ENCODE data around the gene MARCHF3.
"Not testable (repeated sequence)": the region's sequence is repeated elsewhere in the genome, so short reads cannot be mapped to it uniquely, and the experiment has no call there.

The MARCHF3 gene

GRCh38 chr5:126911986-126912385, 118.4 kb downstream of the MARCHF3 start:
- DNase-seq, result no peak

- no peak for DNase-seq
Measured at GRCh38 chr5:126909856-126910255, 120.5 kb downstream of the MARCHF3 start.

DNA sequence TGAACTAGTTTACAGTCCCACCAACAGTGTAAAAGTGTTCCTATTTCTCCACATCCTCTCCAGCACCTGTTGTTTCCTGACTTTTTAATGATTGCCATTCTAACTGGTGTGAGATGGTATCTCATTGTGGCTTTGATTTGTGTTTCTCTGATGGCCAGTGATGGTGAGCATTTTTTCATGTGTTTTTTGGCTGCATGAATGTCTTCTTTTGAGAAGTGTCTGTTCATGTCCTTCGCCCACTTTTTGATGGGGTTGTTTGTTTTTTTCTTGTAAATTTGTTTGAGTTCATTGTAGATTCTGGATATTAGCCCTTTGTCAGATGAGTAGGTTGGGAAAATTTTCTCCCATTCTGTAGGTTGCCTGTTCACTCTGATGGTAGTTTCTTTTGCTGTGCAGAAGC, 126.0 kb downstream of the MARCHF3 start:
- not testable (repeated sequence) for DNase-seq

GRCh38 chr5:126900796-126901195, 129.6 kb downstream of the MARCHF3 start:
- no peak for DNase-seq

- no peak for DNase-seq
Measured at GRCh38 chr5:126899476-126899875, 130.9 kb downstream of the MARCHF3 start.

- no peak for DNase-seq
Measured at GRCh38 chr5:126897851-126898630, 132.3 kb downstream of the MARCHF3 start.

DNA sequence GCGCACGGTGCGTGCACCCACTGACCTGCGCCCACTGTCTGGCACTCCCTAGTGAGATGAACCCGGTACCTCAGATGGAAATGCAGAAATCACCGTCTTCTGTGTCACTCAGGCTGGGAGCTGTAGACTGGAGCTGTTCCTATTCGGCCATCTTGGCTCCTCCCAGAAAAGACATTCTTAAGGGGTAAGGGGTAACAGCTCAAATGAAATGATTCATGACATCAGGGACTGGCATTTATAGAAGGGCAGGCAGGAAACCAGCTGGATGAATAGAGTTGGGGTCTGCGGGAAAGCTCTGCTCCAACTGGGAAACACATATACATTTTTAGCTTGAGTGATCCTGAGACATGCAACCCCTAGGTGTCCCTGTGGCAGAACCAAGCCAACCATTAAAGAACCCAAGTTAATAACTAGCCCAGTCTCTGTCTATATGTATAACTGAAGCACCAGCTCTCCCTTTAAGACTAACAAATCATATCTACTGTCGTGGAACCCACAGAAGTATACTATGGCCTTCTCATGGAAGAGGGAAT, 134.1 kb downstream of the MARCHF3 start:
- DNase-seq, result no peak

DNA sequence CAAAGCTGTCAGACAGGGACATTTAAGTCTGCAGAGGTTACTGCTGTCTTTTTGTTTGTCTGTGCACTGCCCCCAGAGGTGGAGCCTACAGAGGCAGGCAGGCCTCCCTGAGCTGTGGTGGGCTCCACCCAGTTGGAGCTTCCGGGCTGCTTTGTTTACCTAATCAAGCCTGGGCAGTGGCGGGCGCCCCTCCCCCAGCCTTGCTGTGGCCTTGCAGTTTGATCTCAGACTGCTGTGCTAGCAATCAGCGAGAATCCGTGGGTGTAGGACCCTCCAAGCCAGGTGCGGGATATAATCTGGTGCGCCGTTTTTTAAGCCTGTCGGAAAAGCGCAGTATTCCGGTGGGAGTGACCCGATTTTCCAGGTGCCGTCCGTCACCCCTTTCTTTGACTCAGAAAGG, 134.6 kb downstream of the MARCHF3 start:
- not testable (repeated sequence) for DNase-seq

DNA sequence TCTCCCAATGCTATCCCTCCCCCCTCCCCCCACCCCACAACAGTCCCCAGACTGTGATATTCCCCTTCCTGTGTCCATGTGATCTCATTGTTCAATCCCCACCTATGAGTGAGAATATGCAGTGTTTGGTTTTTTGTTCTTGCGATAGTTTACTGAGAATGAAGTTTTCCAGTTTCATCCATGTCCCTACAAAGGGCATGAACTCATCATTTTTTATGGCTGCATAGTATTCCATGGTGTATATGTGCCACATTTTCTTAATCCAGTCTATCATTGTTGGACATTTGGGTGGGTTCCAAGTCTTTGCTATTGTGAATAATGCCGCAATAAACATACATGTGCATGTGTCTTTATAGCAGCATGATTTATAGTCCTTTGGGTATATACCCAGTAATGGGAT, 139.9 kb downstream of the MARCHF3 start:
- not testable (repeated sequence) for DNase-seq

- no peak for DNase-seq
Measured at GRCh38 chr5:126888175-126888574, 142.2 kb downstream of the MARCHF3 start.

DNA sequence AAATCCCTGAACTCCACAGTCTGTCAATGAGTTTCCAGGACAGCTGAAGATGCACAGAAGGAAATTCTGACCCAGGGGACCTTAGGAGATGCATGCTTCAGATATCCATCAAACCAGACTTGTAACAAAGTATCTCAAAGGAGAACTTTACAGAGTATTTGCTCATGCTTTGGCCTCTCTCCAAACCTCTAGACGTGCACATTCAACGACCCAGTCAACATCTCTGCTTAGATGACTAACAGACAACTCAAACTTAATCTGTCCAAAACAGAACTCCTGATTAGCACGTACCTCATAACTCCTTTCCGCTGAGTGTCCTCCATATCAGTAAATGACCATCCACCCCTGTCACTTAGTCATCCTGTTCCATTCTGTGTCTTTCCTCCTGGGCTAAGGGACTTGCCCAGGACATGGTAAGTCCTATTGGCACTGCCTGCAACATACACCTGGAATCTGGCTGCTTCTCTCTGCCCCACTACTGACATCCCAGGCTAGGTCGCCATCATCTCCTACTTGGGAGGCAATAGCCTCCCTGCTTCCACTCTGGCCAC, 146.0 kb downstream of the MARCHF3 start:
- no peak for DNase-seq

GRCh38 chr5:126883564-126884245, 146.7 kb downstream of the MARCHF3 start:
- no peak for DNase-seq

DNA sequence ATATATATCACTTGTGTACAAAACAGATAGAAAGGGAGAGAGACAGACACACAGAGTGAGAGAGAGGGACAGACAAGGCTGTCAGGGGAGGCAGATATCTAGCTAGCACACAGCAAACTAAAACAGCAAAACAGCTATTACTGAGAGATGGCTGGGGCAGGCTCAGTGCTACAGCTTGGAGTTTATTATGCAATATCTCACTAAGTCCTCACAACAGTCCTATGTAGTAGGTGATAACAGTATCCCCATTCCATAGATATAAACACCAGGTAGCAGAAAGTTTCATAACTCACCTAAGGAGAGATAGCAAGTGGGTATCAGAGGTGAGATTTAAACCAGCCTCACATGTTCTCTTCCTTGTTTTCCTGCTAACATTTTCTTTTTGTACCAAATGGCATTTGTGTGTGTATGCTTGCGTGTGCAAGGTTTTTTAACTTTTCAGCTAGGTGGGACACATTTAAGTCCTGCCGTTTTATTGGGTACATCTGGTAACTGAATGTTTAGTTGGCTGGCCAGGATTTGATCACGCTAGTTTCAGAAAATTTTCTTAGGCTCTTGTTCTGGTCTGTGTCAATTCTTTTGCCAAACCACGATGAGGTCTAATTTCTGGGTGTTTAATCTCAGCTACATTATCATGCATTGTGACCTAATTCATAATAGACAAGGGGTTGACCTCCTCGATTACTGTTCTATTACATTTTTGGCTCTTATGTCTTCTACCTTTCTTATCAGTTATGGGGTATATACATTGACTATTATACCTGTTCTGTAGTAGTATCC, 148.3 kb downstream of the MARCHF3 start:
- DNase-seq, result no peak

- no peak for DNase-seq
Measured at GRCh38 chr5:126878634-126879033, 151.7 kb downstream of the MARCHF3 start.

DNA sequence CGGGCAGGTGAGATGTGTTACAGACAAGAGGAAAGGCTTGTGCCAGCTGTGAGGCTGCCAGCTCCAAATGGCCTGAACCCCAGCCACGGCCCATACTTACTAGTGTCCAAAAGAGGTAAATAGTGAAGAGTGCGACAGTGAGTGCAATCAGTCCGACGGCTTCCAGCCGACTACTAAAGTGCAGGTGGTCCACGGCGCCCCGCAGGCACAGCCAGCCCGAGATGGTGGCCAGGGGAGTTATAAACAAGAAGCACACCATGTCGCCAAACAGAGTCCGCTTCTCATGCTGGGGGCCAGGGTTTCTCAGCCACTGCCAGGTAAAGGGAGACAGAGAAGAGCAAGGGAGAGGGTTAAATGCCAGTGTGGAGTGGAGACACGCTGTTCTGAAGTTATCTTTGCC, 152.3 kb downstream of the MARCHF3 start:
- no peak for DNase-seq

DNA sequence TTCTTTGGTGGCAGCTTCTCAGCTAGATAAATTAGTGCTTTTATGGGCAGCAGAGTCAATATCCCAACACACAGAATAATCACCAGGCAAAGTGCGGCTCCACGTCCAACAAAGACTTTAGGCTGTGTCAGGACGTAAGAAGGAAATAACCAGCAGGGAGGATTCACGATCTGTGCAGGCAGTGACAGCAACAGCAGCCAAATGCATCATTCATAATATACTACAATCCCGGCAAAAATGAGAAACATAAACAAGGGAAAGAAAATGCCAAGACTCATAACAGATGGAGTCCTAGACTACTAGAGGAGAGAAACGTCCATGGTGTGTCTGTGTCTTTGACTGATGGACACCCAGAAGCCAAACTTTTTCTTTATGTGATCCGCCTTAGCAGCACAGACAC, 152.8 kb downstream of the MARCHF3 start:
- no peak for DNase-seq

DNA sequence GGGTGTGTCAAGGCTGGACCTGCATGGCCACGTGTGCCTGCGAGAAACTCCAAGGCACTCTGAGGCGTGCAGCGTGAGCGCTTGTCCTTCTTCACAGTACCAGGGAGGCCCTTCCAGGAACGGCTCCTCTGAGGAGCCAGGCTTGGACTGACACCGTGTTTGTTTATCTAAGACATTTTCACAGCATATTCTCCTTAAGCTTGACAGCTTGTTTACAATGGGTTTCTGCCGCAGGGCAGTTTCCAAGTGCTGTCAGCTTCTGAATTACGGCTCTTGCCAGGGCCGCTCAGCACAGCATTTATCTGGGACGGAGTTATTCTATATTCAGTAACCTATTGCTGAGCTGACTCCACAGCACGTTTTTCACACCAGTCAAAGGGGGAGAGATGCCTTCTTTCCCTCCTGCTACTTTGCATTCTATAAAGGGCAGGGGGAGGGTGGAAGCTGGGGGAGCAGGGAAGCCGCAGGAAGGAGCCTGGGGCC, 155.0 kb downstream of the MARCHF3 start:
- DNase-seq, result no peak

DNA sequence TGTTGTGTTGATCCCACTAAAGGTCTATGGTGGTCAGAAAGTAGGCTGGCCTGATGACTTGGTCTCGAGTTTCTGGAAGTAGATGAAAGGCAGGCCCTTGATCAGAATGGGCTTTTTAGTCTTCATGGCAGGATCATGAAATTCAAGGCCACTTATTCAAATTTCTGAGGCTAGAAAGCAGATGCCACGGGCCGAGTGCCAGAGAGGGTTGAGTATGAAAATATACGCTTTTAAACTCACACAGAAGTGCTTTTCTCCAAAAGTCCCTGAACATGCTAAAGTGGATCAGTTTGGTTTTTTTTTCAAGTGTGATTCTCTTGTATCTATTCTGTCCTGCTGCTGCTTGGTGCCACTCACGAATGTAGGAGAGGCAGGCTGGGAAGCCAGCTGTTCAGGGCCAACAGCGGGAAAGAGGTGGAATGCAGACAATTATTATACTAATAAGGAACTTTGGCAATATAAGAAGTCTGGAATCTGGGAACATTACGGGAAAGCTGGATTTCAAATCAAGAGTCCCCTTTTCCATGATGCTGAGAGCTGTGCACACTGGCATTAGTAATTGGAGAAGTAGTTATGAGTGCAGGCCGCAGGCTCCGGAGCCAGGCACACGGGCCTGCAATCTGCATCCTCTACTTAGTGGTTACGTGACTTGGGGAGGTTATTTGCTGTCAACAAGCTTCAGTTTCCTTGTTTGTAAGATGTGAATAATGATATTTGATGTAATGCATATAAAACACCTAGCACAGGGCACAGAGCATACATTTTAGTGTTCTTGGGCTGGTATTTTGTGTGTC, 157.6 kb downstream of the MARCHF3 start:
- no peak for DNase-seq

DNA sequence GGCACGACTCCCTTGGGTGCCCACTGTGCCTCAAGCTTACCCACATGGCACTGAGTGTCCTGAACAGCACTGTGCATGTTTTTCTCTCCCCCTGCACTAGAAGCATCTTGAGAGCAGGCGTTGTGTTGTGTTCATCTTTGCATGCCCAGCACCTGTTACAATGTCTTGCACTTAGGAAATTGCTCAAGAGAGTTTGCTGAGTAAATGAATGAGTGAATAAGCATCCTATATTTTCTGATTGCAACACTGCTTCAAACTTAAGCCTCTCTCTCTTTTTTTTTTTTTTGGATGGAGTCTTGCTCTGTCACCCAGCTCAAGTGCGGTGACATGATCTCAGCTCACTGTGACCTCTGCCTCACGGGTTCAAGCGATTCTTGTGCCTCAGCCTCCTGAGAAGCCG, 158.9 kb downstream of the MARCHF3 start:
- DNase-seq, result no peak

DNA sequence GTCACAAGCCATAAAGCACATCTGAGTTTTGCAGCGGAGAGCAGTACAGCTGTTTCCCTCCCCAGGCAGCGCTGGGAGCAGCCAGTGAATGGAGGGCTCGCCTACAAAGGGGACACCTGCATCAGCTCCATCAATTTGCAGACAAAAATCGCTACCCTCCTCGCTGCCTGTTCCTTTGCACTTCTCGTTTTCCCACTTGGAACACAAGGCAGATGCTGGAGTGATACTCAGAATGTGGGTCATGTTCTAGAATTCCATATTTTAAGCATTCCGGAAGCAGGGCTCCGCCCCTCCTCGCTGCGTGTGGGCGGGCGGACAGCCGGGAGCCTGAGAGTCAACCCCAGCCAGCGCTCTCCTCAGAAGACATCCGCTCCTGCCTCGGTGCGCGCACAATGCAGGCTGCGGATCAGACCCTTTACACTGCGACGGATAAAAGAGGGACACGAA, 161.3 kb downstream of the MARCHF3 start:
- DNase-seq, result no peak

DNA sequence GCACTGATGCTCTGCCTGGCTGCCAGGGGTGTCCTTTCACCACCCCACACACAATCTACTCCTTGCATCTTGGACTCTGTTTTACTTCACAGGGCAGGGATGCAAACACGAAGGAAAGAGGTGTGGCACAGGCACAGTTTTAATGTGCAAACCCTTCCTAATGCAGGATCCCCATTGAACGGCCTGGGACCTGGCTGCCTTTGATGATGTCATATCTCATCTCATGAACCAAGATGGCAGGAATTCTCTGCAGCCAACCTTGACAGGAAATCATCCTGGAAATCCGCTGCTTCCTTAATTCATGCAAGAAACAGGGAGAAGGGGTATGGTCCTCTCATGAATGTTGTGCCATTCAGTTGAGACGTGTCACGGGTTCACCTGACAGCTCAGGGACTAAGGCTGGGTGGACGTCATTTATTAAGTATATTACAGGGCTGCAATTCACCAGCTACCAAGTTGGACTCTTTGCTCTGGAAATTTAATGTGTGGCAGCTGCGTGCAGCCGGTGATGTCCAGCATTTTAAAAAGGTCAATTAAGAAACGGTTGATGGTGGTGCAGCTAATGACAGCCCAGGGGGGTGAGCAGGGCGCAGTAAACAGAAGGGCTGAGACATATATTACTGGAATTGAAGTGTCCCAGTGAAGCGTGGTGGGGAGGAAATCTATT, 161.9 kb downstream of the MARCHF3 start:
- no peak for DNase-seq

Measured in activated effector memory CD4-positive, alpha-beta T cell treated with anti-CD3 and anti-CD28 coated beads, Interleukin-2, amount 50 U/mL, for 16 hours (primary cell).